Ishikawa (cell line): ENCODE measurements around the gene EXOC6.

Experiments used
- CEBPB ChIP-seq: IDR thresholded peaks from 2 replicates; pipeline ENCODE4 v1.6.1; 2012
- CREB1 ChIP-seq: IDR thresholded peaks from 2 replicates; pipeline ENCODE4 v1.6.1; 2012; ENCODE audit warnings: low read depth
- EGR1 ChIP-seq: IDR thresholded peaks from 2 replicates; pipeline ENCODE4 v1.6.1; 2012
- EP300 ChIP-seq: IDR thresholded peaks from 2 replicates; pipeline ENCODE4 v1.6.1; 2012; ENCODE audit warnings: borderline replicate concordance
- FOXM1 ChIP-seq: IDR thresholded peaks from 2 replicates; pipeline ENCODE4 v1.6.1; 2012; ENCODE audit warnings: low read depth, borderline replicate concordance
- MAX ChIP-seq: IDR thresholded peaks from 2 replicates; pipeline ENCODE4 v1.6.1; 2012
- NFIC ChIP-seq: IDR thresholded peaks from 2 replicates; pipeline ENCODE4 v1.6.1; 2012
- RAD21 ChIP-seq: IDR thresholded peaks from 2 replicates; pipeline ENCODE4 v1.6.1; 2012; ENCODE audit warnings: low read depth
- REST ChIP-seq: IDR thresholded peaks from 2 replicates; pipeline ENCODE4 v1.6.1; 2012; ENCODE audit warnings: low read depth, mild to moderate bottlenecking
- TAF1 ChIP-seq: IDR thresholded peaks from 2 replicates; pipeline ENCODE4 v1.6.1; 2012; ENCODE audit warnings: low read depth, mild to moderate bottlenecking
- TCF12 ChIP-seq: IDR thresholded peaks from 2 replicates; pipeline ENCODE4 v1.6.1; 2012; ENCODE audit warnings: low read depth
- TEAD4 ChIP-seq: IDR thresholded peaks from 2 replicates; pipeline ENCODE4 v1.6.1; 2012
- YY1 ChIP-seq: IDR thresholded peaks from 2 replicates; pipeline ENCODE4 v1.6.1; 2012; ENCODE audit warnings: low read depth
- ZBTB7A ChIP-seq: IDR thresholded peaks from 2 replicates; pipeline ENCODE4 v1.6.1; 2012; ENCODE audit warnings: low read depth
- TF ChIP-seq, protein P1 (sequence below): IDR thresholded peaks from 2 replicates; pipeline ENCODE4 v1.6.1; 2012

EXOC6 gene

DNA sequence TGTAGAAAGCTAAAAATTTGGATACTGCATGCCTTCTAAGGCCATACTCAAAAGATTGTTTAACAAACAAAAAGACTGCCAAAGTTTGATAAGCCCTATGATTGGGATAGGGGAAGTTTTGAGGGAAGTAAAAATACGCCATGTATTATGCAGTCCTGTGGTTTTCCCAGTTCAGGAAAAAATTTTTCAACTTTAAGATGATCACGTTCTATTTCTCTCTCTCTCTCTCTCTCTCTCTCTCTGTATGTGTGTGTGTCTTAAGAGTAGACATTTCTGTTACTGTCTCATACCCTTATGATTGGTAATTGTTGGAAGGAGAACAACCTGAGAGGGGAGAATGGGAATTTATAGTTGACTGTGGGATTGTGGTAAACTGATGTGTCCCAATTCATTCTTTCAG is 143.2 kb downstream of the EXOC6 start:
- TF ChIP-seq TCF12 = no peak
- no peak for TF ChIP-seq YY1
- TF ChIP-seq, protein P1, sequence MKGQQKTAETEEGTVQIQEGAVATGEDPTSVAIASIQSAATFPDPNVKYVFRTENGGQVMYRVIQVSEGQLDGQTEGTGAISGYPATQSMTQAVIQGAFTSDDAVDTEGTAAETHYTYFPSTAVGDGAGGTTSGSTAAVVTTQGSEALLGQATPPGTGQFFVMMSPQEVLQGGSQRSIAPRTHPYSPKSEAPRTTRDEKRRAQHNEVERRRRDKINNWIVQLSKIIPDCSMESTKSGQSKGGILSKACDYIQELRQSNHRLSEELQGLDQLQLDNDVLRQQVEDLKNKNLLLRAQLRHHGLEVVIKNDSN = no peak
- no peak for TF ChIP-seq REST
- no peak for TF ChIP-seq FOXM1
- no peak for TF ChIP-seq TAF1
- TF ChIP-seq NFIC = no peak
- TF ChIP-seq EGR1 = no peak
- no peak for TF ChIP-seq CEBPB
- TF ChIP-seq ZBTB7A = no peak

DNA sequence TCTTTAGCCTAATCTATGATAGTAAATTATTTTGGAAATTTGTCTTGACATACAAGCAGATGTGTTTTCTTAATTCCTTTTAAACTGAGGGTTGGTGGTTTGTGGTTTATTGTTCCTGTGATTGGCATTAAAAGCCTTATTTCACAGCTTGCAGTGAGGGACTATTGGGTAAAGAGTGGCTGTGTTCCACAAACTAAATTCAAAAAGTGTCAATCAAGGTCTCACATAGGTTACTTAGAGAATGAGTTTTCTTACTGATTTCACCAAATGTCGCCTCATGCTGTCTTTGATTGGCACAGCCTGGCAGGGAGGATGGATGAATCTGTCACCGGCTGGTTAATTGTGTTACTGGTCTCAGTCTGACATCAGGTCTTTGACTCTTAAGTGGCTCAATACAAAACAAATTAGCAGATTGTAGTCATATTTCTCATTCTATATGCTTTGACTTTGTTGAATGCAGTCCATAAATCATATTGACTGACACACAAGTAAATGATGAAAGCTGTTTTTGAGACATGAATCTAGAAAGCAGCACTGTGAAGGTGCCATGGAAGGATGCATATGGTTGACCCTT is 145.5 kb downstream of the EXOC6 start:
- TF ChIP-seq REST (no peak), RAD21 (no peak), EP300 (no peak), TEAD4 (no peak), MAX (no peak), EGR1 (no peak)
- TF ChIP-seq, protein P1 = no peak

DNA sequence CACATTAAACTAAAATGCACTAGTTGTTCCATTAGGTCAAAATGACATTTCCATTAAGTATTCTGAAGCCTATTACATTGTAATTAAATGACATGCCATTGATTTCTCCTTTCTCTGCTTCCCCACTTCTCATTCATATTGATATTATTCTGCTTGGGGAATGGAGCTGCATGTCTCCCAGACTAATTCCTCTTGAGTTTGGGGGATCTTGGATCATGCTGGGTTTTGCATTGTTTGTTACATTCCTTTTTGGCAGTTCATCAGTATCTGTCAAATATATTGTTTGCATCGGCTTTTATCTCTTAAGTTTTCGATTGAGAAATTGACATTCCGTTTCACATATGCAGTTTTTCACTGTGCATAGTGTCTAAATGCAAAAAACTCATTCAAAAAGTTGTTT is 147.2 kb downstream of the EXOC6 start:
- TF ChIP-seq ZBTB7A (no peak), TAF1 (no peak), YY1 (no peak), REST (no peak), TCF12 (no peak), EGR1 (no peak), RAD21 (no peak), CREB1 (no peak), EP300 (no peak), NFIC (no peak), MAX (no peak), FOXM1 (no peak), CEBPB (no peak), TEAD4 (no peak)
- TF ChIP-seq, protein P1 = no peak

- TF ChIP-seq CEBPB (no peak), NFIC (no peak), TAF1 (no peak), ZBTB7A (no peak), YY1 (no peak), CREB1 (no peak), MAX (no peak), FOXM1 (no peak)
- TF ChIP-seq, protein P1 = no peak
Measured at GRCh38 chr10:92997620-92998019, 149.3 kb downstream of the EXOC6 start.
